HL-60 (cell line): Measurements from ENCODE around the gene ICA1.

ENCODE experiments used
- GABPA ChIP-seq: IDR thresholded peaks from 2 replicates; pipeline ENCODE4 v1.6.1; 2012; ENCODE audit warnings: low read depth
- POLR2AphosphoS5 ChIP-seq: IDR thresholded peaks from 2 replicates; pipeline ENCODE4 v1.6.1; 2012; ENCODE audit warnings: low read depth
- SPI1 ChIP-seq: IDR thresholded peaks from 2 replicates; pipeline ENCODE4 v1.6.1; 2012; ENCODE audit warnings: low read depth, mild to moderate bottlenecking, borderline replicate concordance
- TF ChIP-seq, protein P1 (sequence below): IDR thresholded peaks from one replicate; pipeline ENCODE4 v1.5.1; 2011; ENCODE audit warnings: low read length, control low read depth, inconsistent platforms; ENCODE audit not compliant: insufficient read depth
- TF ChIP-seq, protein P2 (sequence below): IDR thresholded peaks from 2 replicates; pipeline ENCODE4 v1.6.1; 2012; ENCODE audit warnings: low read depth; ENCODE audit not compliant: insufficient replicate concordance

DNA sequence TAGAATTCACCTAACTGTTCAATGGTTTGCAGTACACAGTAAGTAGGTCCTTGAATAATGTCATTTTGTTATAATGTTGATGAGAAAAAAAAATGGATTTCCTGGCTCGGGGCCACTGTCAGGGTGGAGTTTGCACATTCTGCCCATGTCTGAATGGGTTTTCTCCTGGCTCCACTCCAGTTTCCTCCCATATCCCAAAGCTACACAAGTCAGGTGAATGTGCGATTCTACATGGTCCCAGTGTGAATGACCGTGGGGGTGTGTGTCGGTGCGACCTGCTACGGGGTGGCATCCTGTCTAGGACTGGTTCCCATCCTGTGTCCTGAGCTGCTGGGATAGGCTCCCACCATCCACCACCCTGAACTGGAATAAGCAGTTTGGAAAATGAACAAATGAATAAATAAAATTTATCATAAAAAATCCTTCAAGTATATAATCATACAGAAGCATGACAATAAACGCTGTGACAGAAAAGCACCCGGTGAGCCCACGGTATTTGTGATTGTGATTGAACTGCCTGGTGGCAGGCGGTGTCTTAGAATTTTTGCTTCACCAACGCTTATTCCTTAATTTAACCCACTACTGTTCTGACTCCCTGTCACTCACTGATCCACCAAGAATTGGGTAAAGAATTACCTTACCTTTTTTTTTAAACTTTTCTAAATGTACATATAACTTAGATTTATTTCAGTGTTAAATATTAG is 114.1 kb downstream of the ICA1 start:
- TF ChIP-seq POLR2AphosphoS5 (no peak), GABPA (no peak), SPI1 (no peak)
- TF ChIP-seq, protein P1, sequence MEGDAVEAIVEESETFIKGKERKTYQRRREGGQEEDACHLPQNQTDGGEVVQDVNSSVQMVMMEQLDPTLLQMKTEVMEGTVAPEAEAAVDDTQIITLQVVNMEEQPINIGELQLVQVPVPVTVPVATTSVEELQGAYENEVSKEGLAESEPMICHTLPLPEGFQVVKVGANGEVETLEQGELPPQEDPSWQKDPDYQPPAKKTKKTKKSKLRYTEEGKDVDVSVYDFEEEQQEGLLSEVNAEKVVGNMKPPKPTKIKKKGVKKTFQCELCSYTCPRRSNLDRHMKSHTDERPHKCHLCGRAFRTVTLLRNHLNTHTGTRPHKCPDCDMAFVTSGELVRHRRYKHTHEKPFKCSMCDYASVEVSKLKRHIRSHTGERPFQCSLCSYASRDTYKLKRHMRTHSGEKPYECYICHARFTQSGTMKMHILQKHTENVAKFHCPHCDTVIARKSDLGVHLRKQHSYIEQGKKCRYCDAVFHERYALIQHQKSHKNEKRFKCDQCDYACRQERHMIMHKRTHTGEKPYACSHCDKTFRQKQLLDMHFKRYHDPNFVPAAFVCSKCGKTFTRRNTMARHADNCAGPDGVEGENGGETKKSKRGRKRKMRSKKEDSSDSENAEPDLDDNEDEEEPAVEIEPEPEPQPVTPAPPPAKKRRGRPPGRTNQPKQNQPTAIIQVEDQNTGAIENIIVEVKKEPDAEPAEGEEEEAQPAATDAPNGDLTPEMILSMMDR = no peak
- TF ChIP-seq, protein P2, sequence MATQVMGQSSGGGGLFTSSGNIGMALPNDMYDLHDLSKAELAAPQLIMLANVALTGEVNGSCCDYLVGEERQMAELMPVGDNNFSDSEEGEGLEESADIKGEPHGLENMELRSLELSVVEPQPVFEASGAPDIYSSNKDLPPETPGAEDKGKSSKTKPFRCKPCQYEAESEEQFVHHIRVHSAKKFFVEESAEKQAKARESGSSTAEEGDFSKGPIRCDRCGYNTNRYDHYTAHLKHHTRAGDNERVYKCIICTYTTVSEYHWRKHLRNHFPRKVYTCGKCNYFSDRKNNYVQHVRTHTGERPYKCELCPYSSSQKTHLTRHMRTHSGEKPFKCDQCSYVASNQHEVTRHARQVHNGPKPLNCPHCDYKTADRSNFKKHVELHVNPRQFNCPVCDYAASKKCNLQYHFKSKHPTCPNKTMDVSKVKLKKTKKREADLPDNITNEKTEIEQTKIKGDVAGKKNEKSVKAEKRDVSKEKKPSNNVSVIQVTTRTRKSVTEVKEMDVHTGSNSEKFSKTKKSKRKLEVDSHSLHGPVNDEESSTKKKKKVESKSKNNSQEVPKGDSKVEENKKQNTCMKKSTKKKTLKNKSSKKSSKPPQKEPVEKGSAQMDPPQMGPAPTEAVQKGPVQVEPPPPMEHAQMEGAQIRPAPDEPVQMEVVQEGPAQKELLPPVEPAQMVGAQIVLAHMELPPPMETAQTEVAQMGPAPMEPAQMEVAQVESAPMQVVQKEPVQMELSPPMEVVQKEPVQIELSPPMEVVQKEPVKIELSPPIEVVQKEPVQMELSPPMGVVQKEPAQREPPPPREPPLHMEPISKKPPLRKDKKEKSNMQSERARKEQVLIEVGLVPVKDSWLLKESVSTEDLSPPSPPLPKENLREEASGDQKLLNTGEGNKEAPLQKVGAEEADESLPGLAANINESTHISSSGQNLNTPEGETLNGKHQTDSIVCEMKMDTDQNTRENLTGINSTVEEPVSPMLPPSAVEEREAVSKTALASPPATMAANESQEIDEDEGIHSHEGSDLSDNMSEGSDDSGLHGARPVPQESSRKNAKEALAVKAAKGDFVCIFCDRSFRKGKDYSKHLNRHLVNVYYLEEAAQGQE = no peak
